ENCODE data around the gene CDHR3. TPM values are rescaled to one million over a fixed set of nuclear protein-coding genes. Genes with fewer than 3 reads are reported as not detected.

Gene CDHR3
- polyA plus RNA-seq, 1 experiment = 1.9 TPM

DNA sequence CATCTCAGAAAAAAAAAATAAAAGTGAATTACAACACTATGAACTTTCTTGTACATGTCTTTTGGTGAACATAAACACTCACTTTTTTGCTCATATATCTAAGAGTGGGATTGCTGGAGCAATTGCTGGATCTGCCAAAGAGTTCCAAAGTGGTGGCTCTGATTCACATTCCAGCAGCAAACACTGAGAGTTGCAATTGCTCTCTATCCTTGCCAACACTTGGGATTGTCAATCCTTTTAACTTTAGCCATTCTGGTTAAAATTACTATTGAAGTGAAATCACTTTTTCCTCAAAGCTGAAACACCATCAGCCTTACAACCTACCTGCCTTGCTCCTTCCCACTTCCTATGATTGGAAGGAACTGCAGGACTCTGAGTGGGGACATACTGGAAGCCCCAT is 70.7 kb downstream of the CDHR3 start:
- ChIA-PET CTCF (interaction anchor here (1.1 kb wide), 1 partner anchor 24 kb away, joined by 3 read pairs; no protein-coding TSS in a partner anchor), POLR2A (no interaction called here)
- Histone ChIP-seq H3K27me3 (ENCODE audit: control insufficient read depth, insufficient read depth, low read length) (peaks cover 13% of the 10 kb centered on the region), H3K9me3 (ENCODE audit: control insufficient read depth, insufficient read depth, low read length) (peaks cover 9% of the 10 kb centered on the region; the same call in 1 of the 2 replicates), H3K4me3 (ENCODE audit: low read depth, low read length) (no peak overlapping the region), H3K27ac (ENCODE audit: low read depth, low read length) (no peak overlapping the region)
- no peak for DNase-seq (ENCODE audit: low read depth, low spot score)
- TF ChIP-seq, protein P1, sequence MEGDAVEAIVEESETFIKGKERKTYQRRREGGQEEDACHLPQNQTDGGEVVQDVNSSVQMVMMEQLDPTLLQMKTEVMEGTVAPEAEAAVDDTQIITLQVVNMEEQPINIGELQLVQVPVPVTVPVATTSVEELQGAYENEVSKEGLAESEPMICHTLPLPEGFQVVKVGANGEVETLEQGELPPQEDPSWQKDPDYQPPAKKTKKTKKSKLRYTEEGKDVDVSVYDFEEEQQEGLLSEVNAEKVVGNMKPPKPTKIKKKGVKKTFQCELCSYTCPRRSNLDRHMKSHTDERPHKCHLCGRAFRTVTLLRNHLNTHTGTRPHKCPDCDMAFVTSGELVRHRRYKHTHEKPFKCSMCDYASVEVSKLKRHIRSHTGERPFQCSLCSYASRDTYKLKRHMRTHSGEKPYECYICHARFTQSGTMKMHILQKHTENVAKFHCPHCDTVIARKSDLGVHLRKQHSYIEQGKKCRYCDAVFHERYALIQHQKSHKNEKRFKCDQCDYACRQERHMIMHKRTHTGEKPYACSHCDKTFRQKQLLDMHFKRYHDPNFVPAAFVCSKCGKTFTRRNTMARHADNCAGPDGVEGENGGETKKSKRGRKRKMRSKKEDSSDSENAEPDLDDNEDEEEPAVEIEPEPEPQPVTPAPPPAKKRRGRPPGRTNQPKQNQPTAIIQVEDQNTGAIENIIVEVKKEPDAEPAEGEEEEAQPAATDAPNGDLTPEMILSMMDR (IDR thresholded peaks at IDR 0.05; ENCODE audit: low read depth, low read length) = no peak

DNA sequence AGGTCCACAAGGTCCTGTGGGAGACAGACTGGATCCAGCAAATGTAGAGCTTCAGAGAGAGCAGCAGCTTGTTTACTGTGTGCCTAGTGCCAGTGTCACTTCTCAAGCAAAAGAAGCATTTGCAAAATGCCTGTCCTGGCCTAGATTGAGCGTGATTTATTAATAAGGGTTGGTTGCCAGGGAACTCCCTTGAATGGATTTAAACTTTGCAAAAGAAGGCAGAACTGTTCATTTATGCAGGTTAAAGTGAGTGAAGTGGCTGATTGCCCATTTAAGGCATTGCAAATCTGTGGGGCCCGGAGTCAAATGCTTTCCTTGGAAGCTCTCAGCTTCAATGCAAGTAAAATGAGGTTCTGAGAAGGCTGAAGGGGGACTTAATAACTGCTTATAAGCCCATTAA is 71.3 kb downstream of the CDHR3 start:
- CTCF ChIA-PET = interaction anchor here (1.1 kb wide), 1 partner anchor 25 kb away, joined by 3 read pairs; no protein-coding TSS in a partner anchor
- no peak for DNase-seq (ENCODE audit: low read depth, low spot score)
- Histone ChIP-seq H3K27ac (ENCODE audit: low read depth, low read length) (no peak overlapping the region), H3K9me3 (ENCODE audit: control insufficient read depth, insufficient read depth, low read length) (peaks cover 9% of the 10 kb centered on the region; the same call in 1 of the 2 replicates), H3K27me3 (ENCODE audit: control insufficient read depth, insufficient read depth, low read length) (peaks cover 13% of the 10 kb centered on the region), H3K4me3 (ENCODE audit: low read depth, low read length) (no peak overlapping the region)
- TF ChIP-seq, protein P1 (IDR thresholded peaks at IDR 0.05; ENCODE audit: low read depth, low read length) = no peak
- POLR2A ChIA-PET = no interaction called here

DNA sequence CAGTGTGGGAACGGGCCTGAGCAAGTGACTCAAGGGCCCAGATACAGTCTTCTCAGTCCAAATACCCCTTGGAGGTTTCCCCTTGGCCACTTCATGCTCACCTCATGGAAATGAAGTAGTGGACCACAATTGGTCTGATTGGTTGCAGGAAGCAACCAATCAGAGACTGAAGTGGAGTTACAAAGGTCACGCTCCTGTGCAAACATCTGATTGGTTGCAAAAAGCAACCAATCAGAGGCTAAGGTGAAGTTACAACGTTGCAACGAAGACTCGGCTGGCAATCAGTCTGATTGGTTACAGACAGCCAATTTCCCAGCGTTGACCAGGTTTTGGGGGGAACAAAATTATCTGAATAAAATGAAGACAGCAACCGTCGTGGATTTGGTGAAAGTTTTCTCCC is 72.5 kb downstream of the CDHR3 start:
- no peak overlapping the region for H3K27ac ChIP-seq (ENCODE audit: low read depth, low read length)
- CTCF ChIA-PET = interaction anchor here (1.0 to 1.7 kb wide), 2 partner anchors 275 to 383 kb away, joined by 3 to 8 read pairs; no protein-coding TSS in a partner anchor
- TF ChIP-seq, protein P1 (IDR thresholded peaks at IDR 0.05; ENCODE audit: low read depth, low read length) = no peak
- H3K27me3 ChIP-seq (ENCODE audit: control insufficient read depth, insufficient read depth, low read length) = peaks cover 11% of the 10 kb centered on the region
- POLR2A ChIA-PET = no interaction called here
- no peak for DNase-seq (ENCODE audit: low read depth, low spot score)
- H3K9me3 ChIP-seq (ENCODE audit: control insufficient read depth, insufficient read depth, low read length) = peaks cover 9% of the 10 kb centered on the region; the same call in 1 of the 2 replicates
- H3K4me3 ChIP-seq (ENCODE audit: low read depth, low read length) = no peak overlapping the region

DNA sequence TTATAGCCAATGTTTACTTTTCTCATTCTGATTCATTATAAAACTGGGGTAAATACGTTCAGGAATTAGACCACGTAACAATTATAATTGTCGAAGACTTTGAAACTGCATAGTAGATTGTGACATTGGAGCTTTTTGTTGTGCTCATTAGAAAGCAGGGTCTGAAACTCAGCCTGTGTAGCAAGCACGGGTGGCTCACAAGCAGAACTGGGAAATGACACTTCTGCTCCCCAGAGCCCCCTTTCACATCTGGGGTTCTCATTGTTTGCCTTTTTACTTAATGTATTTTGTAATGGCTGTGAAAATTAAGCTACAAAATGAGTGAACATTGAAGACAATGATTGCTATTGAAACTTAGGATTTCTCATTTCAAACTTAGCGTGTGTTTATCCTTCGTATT is 72.9 kb downstream of the CDHR3 start:
- no peak overlapping the region for H3K27ac ChIP-seq (ENCODE audit: low read depth, low read length)
- DNase-seq (ENCODE audit: low read depth, low spot score) = no peak
- ChIA-PET CTCF (interaction anchor here (1.0 to 1.7 kb wide), 2 partner anchors 275 to 383 kb away, joined by 3 to 8 read pairs; no protein-coding TSS in a partner anchor), POLR2A (interaction anchor here (0.7 kb wide), 1 partner anchor 23 kb away, joined by 4 read pairs; no protein-coding TSS in a partner anchor)
- TF ChIP-seq, protein P1 (IDR thresholded peaks at IDR 0.05; ENCODE audit: low read depth, low read length) = no peak
- H3K9me3 ChIP-seq (ENCODE audit: control insufficient read depth, insufficient read depth, low read length) = peaks cover 9% of the 10 kb centered on the region; the same call in 1 of the 2 replicates
- peaks cover 7% of the 10 kb centered on the region for H3K27me3 ChIP-seq (ENCODE audit: control insufficient read depth, insufficient read depth, low read length)
- H3K4me3 ChIP-seq (ENCODE audit: low read depth, low read length) = no peak overlapping the region

DNA sequence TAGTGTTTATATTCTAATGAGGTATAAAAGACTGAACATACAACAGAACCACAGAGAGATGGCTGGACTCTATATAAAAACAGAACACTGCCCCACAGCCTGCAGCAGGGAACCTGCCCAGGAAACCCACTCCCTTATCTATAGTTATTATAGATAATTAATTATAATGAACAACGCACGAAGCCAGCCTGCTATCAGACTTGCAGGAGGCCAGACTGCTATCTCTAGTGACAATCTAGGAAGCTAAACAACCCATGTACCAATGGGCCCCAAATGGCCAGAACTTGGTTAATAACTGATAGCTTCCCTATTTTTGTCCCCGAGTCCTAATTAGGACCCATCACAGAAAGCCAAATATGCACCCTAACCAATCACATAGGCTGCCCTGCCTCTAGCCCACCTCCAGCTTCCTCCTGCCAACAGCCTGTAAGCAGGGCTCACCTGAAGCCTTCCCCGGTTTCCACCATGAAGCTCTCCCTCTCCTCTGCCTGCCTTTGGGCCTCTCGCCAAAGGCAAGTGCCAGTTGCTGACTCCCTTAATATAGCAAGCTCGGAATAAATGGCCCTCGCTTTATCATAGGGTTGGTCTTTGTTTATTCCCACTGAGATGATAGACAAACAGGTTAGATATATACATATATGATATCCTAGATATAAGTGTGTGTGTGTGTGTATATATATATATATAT is 74.6 kb downstream of the CDHR3 start:
- H3K9me3 ChIP-seq (ENCODE audit: control insufficient read depth, insufficient read depth, low read length) = peaks cover 9% of the 10 kb centered on the region; the same call in 1 of the 2 replicates
- no peak overlapping the region for H3K4me3 ChIP-seq (ENCODE audit: low read depth, low read length)
- ChIA-PET POLR2A (interaction anchor here (0.7 kb wide), 1 partner anchor 407 kb away, joined by 5 read pairs; no protein-coding TSS in a partner anchor), CTCF (interaction anchor here (1.7 kb wide), 1 partner anchor 385 kb away, joined by 8 read pairs; no protein-coding TSS in a partner anchor)
- peaks cover 2% of the 10 kb centered on the region for H3K27me3 ChIP-seq (ENCODE audit: control insufficient read depth, insufficient read depth, low read length)
- no peak for DNase-seq (ENCODE audit: low read depth, low spot score)
- TF ChIP-seq, protein P1 (IDR thresholded peaks at IDR 0.05; ENCODE audit: low read depth, low read length) = no peak
- no peak overlapping the region for H3K27ac ChIP-seq (ENCODE audit: low read depth, low read length)

All from AG04450 (cell line).